Skeletal muscle satellite cell (primary cell): Measurements from ENCODE around the gene PTTG1IP2.

Source experiments
- H3K27me3 ChIP-seq: 2 replicates; pipeline ENCODE4 v1.7.0; 2013; ENCODE audit warnings: low read length; ENCODE audit not compliant: control insufficient read depth, insufficient read depth
- H3K36me3 ChIP-seq: 2 replicates; pipeline ENCODE4 v1.7.0; 2013; ENCODE audit warnings: mild to moderate bottlenecking, control low read depth, low read length; ENCODE audit not compliant: insufficient read depth
- H3K4me1 ChIP-seq: 2 replicates; pipeline ENCODE4 v1.7.0; 2013; ENCODE audit warnings: low read length; ENCODE audit not compliant: control insufficient read depth, insufficient read depth
- H3K4me2 ChIP-seq: 2 replicates; pipeline ENCODE4 v1.7.0; 2013; ENCODE audit warnings: mild to moderate bottlenecking, low read length
- H3K4me3 ChIP-seq: 2 replicates; pipeline ENCODE4 v1.7.0; 2013; ENCODE audit warnings: low read length
- H3K9ac ChIP-seq: 2 replicates; pipeline ENCODE4 v1.7.0; 2013; ENCODE audit warnings: mild to moderate bottlenecking, low read depth, low read length, moderate library complexity
- H3K9me3 ChIP-seq: replicated peaks from 2 replicates; pipeline ENCODE4 v1.7.0; 2013; ENCODE audit warnings: mild to moderate bottlenecking, control low read depth, low read length

Gene PTTG1IP2

DNA sequence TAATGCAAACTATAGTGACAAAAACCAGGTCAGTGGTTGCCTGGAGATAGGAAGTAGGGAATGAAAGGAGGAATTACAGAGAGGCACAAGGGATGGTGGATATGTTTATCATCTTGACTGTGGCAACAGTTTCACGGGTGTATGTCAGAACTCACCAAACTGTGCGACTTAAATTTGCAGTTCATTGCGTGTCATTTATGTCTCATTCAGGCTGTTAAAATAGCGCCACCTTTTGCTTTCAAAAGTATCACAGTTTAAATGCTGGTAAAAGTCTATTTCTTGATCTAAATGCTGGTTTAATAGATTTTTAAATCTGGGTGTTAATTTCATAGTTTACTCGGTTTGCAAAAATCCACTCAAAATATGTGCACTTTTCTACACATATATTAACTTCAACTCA, 51.0 kb downstream of the PTTG1IP2 start:
- Histone ChIP-seq H3K27me3 (no peaks in the 10 kb centered on the region), H3K9me3 (no peaks in the 10 kb centered on the region), H3K36me3 (no peaks in the 10 kb centered on the region), H3K9ac (no peak overlapping the region), H3K4me1 (no peaks in the 10 kb centered on the region), H3K4me2 (no peak overlapping the region), H3K4me3 (no peak overlapping the region)

DNA sequence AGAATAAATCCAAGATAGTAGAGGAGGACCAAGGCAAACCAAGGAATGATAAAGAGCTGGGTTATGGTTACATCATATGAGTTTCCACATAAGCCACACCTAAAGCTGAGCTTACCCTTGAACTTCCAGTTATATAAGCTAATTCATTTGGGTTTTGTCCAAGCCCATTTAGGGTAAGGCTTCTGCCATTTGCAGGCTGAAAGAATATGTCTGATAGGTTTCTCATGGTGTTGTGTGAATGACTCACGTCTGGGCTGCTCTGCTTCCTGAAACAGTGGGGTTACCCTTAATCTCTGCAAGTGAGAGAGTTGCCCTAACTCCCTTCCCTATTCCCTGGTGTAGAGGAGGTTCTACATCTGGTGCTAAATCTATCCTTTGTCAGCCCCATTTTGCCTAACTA, 60.8 kb downstream of the PTTG1IP2 start:
- Histone ChIP-seq H3K4me3 (no peak overlapping the region), H3K9ac (no peak overlapping the region), H3K9me3 (no peaks in the 10 kb centered on the region), H3K4me2 (no peak overlapping the region), H3K27me3 (no peaks in the 10 kb centered on the region), H3K36me3 (no peaks in the 10 kb centered on the region), H3K4me1 (no peaks in the 10 kb centered on the region)

DNA sequence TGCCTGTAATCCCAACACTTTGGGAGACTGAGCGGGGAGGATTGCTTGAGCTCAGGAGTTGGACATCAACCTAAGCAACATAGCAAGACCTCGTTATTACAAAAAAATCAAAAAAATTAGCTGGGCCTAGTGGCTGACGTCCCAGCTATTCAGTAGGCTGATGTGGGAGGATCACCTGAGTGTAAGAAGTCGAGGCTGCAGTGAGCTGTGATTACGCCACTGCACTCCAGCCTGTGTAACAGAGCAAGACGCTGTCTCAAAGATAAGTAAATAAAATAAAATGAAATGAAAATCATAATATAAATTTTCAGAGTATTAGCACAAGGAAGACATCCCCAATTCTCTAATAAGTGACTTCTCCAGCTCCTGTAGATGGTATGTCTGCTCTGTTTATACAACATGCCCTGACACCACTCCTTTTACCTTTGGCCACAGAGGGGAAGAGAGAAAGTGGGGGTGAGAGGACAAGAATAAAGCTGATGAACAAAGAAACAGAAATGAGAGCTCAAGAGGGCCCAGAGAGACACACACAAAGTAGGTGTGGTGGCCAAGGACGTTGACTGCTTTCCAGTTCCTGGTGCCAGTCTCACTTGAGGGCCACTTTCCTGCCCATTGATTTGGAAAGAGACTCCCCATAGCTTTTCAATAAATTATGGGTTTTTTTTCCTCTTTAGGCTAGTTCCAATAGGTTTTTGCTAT, 62.9 kb downstream of the PTTG1IP2 start:
- no peaks in the 10 kb centered on the region for H3K27me3 ChIP-seq
- no peaks in the 10 kb centered on the region for H3K4me1 ChIP-seq
- no peaks in the 10 kb centered on the region for H3K36me3 ChIP-seq

DNA sequence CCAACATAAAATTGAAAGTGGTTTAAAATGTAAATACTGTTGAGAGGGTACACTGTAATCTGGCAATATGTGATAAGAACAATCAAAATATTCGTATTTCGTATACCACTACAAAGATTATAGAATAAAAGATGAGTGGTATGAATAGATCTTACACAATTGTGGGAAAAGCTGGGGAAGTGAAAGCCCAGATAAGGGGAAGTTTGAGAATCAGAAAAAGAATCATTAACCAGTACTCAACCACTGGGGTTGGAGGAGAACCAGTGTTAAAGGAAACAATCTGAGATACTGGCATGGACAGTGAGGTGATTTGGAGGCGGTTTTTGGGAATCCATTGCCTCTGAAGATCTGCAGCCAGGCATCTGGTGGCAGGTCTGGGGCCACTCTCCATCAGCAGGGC, 67.0 kb downstream of the PTTG1IP2 start:
- Histone ChIP-seq H3K4me3 (no peak overlapping the region), H3K9ac (no peak overlapping the region), H3K27me3 (peaks cover 4% of the 10 kb centered on the region), H3K4me2 (no peak overlapping the region), H3K4me1 (no peaks in the 10 kb centered on the region), H3K36me3 (no peaks in the 10 kb centered on the region), H3K9me3 (no peaks in the 10 kb centered on the region)

More for the DNA sequence above, 62.9 kb downstream of the PTTG1IP2 start:
- no peak overlapping the region for H3K4me3 ChIP-seq
- H3K4me2 ChIP-seq = no peak overlapping the region
- no peaks in the 10 kb centered on the region for H3K9me3 ChIP-seq
- H3K9ac ChIP-seq = no peak overlapping the region

DNA sequence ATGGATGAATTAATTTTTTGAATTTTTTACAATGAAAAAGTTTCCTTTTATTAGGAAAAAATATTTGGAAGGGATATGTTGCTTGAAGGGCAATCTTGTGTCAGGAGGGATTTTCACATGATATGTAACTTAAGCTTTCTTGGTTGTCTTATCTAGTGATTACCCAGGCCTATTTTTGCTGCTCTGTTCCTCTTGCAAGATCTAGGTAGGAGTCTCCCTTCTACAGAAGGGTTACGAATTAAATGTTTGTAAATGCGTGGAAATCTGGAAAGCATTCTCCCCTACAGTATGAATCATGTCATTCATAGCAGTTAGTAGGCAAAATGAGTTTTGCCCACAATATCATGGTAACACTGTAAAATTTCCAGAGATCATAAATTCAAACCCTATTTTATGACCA, 69.0 kb downstream of the PTTG1IP2 start:
- no peaks in the 10 kb centered on the region for H3K9me3 ChIP-seq
- H3K4me1 ChIP-seq = no peaks in the 10 kb centered on the region
- peaks cover 7% of the 10 kb centered on the region for H3K27me3 ChIP-seq
- no peaks in the 10 kb centered on the region for H3K36me3 ChIP-seq
- no peak overlapping the region for H3K4me3 ChIP-seq
- no peak overlapping the region for H3K9ac ChIP-seq
- H3K4me2 ChIP-seq = no peak overlapping the region

DNA sequence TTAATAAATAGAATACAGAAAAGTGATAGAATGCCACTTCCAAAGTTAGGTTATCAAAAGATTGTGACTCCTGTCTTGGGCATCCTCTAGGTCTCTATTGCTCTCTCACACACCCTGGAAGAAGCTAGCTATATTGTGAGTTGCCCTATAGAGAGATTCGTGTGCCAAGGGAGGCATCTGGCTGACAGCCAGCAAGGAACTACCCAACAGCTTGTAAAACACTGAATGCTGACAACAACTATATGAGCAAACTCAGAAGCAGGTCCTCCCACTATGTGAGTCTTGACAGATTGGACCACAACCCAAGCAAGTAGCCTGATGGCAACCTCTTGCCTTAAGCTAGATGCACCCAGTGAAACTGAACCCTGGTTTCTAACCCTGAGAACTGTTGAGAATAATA, 71.0 kb downstream of the PTTG1IP2 start:
- Histone ChIP-seq H3K9me3 (no peaks in the 10 kb centered on the region), H3K27me3 (peaks cover 7% of the 10 kb centered on the region), H3K4me2 (no peak overlapping the region), H3K4me1 (no peaks in the 10 kb centered on the region), H3K36me3 (no peaks in the 10 kb centered on the region), H3K4me3 (no peak overlapping the region), H3K9ac (no peak overlapping the region)

DNA sequence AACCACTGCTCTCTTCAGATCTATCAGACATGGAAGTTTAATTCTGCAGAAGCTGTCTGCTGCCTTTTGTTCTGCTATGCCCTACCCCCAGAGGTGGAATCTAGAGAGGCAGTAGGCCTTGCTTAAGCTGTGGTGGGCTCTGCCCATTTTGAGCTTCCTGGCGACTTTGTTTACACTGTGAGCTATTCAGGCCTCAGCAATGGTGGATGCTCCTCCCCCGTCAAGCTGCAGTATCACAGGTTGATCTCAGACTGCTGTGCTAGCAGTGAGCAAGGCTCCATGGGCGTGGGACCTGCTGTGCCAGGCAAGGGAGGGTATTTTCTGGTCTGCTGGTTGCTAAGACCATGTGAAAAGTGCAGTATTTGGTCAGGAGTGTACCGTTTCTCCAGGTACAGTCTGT, 81.6 kb downstream of the PTTG1IP2 start:
- no peaks in the 10 kb centered on the region for H3K9me3 ChIP-seq
- H3K36me3 ChIP-seq = no peaks in the 10 kb centered on the region
- H3K4me3 ChIP-seq = no peak overlapping the region
- no peaks in the 10 kb centered on the region for H3K4me1 ChIP-seq
- no peak overlapping the region for H3K9ac ChIP-seq
- H3K27me3 ChIP-seq = no peaks in the 10 kb centered on the region
- H3K4me2 ChIP-seq = no peak overlapping the region

DNA sequence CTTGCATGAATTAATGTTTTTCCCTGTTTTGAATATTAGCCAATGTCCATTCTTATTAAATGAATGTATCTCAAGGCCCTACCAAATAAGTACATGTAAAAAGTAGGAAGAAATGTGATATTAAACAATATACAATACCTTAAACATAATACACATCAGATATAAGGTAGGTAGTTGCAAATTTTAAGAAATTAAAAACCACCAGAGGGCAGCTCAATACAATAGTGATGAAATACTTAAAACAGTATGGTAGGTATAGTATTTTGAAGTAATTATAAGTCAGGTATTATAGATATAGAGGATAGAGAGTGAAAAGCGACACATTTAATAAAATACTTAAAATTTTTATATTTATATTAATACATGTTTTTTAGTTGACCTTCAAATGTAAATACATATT, 83.1 kb downstream of the PTTG1IP2 start:
- H3K4me3 ChIP-seq = no peak overlapping the region
- H3K9me3 ChIP-seq = no peaks in the 10 kb centered on the region

DNA sequence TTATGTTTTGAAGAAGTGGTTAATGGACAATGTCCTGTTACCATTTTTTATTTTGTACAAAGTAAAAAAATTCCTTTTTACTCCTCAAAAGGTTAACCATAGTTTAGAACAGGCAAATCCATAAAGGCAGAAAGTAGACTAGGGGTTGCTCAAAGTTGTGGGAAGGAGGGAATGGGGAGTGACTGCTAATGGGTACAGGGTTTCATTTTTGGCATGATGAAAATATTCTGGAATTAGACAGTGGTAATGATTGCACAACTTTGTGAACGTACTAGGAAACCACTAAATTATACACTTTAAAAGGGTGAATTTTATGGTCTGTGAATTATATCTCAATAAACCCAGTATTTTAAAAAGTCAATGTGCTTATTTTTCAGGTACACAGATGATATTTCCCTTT, 91.3 kb downstream of the PTTG1IP2 start:
- Histone ChIP-seq H3K27me3 (no peaks in the 10 kb centered on the region), H3K36me3 (no peaks in the 10 kb centered on the region), H3K9ac (no peak overlapping the region), H3K4me1 (peaks cover 8% of the 10 kb centered on the region), H3K4me2 (no peak overlapping the region), H3K9me3 (no peaks in the 10 kb centered on the region), H3K4me3 (no peak overlapping the region)

More for the DNA sequence above, 83.1 kb downstream of the PTTG1IP2 start:
- Histone ChIP-seq H3K9ac (no peak overlapping the region), H3K36me3 (no peaks in the 10 kb centered on the region), H3K4me1 (no peaks in the 10 kb centered on the region), H3K4me2 (no peak overlapping the region), H3K27me3 (no peaks in the 10 kb centered on the region)
